Tracheal epithelial cell (primary cell): ENCODE data around the gene RNU11. TPM values are rescaled to one million over a fixed set of nuclear protein-coding genes. Genes with fewer than 3 reads are reported as not detected.

ENCODE experiments used
- total RNA-seq: library from RNA; depleted of rRNA; stranded (reverse); fragments of >200 nt; gene quantifications from 2 replicates; pipeline ENCODE4 v1.2.1, GENCODE V29; 2014

The RNU11 gene
- total RNA-seq, result not detected in 2 replicates

DNA sequence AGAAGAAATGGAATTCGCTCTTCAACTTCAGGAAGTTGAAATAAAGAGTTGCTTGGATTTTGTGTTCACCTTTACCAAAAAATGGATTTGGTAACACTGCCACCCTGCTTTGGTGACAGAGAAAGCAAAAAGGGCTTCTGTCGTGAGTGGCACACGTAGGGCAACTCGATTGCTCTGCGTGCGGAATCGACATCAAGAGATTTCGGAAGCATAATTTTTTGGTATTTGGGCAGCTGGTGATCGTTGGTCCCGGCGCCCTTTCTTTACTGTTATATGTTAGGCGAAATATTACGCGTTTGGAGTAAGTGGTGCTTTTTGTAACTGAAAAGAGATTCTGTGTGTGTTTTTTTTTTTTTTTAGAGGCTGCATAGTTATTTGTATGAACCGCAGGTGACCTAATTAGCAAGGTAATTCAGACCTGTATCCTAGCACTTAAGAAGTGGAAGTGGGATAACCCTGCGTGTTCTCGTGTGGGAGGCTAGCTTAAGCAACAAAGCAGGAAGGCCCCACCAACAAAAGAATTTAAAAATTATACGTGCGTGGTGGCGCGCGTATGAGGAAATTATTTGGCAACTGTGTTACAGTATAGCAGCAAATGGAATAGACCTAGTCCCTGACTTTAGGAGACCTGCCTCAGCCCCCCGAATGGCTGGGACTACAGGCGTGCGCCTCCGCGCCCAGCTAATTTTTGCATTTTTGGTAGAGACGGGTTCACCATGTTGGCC lies at the start of gene RNU11:
TSS of gene RNU11 (plus strand) at position 127 of the 725 bp plus-strand sequence.

DNA sequence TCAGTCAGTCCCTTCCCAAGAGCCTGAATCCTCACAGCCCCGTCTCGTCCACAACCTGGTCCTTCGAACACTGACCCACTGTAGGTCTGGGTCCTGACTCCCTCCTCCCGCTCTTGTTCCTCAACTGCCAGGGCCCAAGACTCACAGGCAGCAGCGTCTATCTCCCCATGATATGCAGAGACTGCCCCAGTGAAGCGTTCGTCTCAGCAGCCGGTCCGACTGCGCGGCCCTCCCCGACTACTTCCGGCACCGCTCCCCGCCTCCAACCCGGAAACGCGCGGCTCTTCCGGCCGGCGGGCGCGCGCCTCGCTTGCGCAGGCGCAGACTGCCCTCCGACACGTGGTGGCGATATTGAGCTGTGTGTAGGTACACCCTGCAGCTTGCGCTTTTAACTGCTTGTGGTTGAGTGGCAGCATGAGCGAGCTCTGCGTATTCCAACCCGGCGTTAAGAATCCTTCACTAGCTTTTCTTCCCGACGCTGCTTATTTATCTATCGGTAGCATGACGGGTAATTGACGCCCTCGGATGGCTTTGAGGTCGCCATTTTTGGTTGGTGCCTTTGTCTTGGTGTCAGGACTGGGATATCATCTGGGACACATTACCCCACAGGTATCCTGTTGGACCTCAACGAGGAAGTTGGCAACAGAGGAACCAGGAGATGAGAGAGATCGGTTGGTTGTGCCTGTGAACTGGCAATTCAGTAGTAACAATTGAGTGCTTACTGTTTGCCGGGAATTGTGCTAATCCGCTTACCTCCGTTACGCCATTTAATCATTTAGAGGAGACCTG lies 5.4 kb upstream of the RNU11 start, which contains the start of gene TAF12:
TSS of gene TAF12 (minus strand) at position 221 of the 789 bp plus-strand sequence. CDS start 20,986 bp downstream, outside the sequence.

DNA sequence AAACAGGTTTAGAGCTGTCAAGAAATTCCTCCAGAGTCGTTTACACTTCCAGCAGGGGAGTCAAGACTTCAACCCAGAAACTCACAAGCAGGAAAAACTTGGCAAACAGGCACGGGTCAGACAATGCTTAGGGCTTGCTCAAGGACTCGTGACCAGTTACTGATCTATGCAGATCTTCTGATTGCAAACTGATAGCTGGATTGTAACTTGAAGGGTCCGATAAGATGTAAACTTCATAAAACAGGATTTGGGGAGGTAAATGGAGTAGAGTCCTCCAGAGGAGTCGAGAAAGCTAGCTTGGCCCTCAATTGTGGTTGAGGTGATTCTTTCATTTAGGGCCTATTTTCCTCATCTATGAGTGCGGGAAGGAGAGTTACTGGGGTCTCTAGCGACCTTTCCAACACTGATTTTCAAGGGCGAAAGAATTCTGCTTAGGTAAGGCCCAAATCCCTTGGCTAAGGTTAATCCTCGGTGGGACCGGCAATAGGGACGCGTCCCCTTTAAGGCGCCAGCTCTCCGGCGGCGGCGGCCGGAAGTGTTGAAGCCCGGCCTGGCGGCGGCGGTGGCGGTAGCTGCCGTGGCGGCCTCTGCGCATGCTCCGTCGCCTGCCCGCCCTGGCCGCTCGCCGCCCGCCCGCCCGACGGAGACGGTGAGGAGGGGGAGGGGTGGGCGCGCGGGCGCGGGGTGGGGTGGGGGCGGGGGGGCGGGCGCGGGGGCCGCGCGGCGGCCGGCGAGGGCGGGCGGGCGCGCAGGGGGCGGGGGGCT lies 20.0 kb downstream of the RNU11 start, which contains the start of gene GMEB1:
TSS of gene GMEB1 (plus strand) at position 594 of the 765 bp plus-strand sequence. CDS start 14,829 bp downstream, outside the sequence.

Other genes with a start within 250 kb of the RNU11 start
- 88.4 and 147 TPM in 2 replicates for gene RCC1, start 142.6 kb upstream of the RNU11 start, total RNA-seq
- gene TRNAU1AP, start 95.5 kb upstream of the RNU11 start, total RNA-seq, result 14.9 and 21.4 TPM in 2 replicates
- 0.21 and 30.6 TPM in 2 replicates for gene RAB42, start 56.3 kb upstream of the RNU11 start, total RNA-seq
- 31.1 and 46.9 TPM in 2 replicates for gene TAF12, start 5.5 kb upstream of the RNU11 start, total RNA-seq
- gene GMEB1, start 20.2 kb downstream of the RNU11 start, total RNA-seq, result 10.4 and 12.3 TPM in 2 replicates
- 55.8 and 56.4 TPM in 2 replicates for gene YTHDF2, start 88.3 kb downstream of the RNU11 start, total RNA-seq
- gene OPRD1, start 163.6 kb downstream of the RNU11 start, total RNA-seq, result under 0.01 TPM in 1 of 2 replicates, not detected in the other